ENCODE measurements around the gene CHCHD3. TPM values are rescaled to one million over a fixed set of nuclear protein-coding genes. Genes with fewer than 3 reads are reported as not detected.
A peak's percentile ranks its signal among the peaks of the same experiment; 100 is the strongest.

Gene CHCHD3
- polyA plus RNA-seq, 3 donors = 30.5 to 56.7 (median 48.8) TPM

- Histone ChIP-seq H3K9ac (ENCODE audit: insufficient read depth, low read length, poor library complexity, severe bottlenecking) (no peak overlapping the region), H3K79me2 (ENCODE audit: insufficient read depth, low read length) (no peaks in the 10 kb centered on the region), H3K36me3 (replicated peaks in 1 of 2; ENCODE audit: control insufficient read depth in 1 of 2, insufficient read depth in 2 of 2, low read length in 2 of 2) (peaks cover 3 to 5% of the 10 kb centered on the region in 2 donors), H3K27ac (ENCODE audit: low read depth in 1 of 2, low read length in 2 of 2) (no peak overlapping the region), H3K4me2 (replicated peaks; ENCODE audit: extremely low read depth, low read length, poor library complexity, severe bottlenecking) (no peak overlapping the region), H3K4me3 (replicated peaks in 1 of 3; ENCODE audit: low read depth in 2 of 3, low read length in 3 of 3) (no peak overlapping the region), H3K9me3 (replicated peaks in 1 of 2; ENCODE audit: control insufficient read depth in 1 of 2, insufficient read depth in 1 of 2, low read length in 2 of 2) (no peaks in the 10 kb centered on the region), H3K4me1 (ENCODE audit: control insufficient read depth in 1 of 2, insufficient read depth in 2 of 2, low read length in 2 of 2) (no peaks in the 10 kb centered on the region), H2AFZ (ENCODE audit: insufficient read depth, low read depth, low read length, poor library complexity, severe bottlenecking) (no peak overlapping the region), H4K20me1 (ENCODE audit: insufficient read depth, low read length) (no peaks in the 10 kb centered on the region), H3K27me3 (ENCODE audit: control insufficient read depth in 2 of 2, insufficient read depth in 2 of 2, low read length in 2 of 2) (no peaks in the 10 kb centered on the region)
- peaks cover 13% of the 10 kb centered on the region for H3K4me1 Mint-ChIP-seq
- TF ChIP-seq CTCF (IDR thresholded peaks at IDR 0.05) = no peak
- peaks cover 0 to 11% (median 9%) of the 10 kb centered on the region in 3 donors for H3K27me3 Mint-ChIP-seq (ENCODE audit: low read depth in 3 of 3)
- no peak overlapping the region for H3K4me3 Mint-ChIP-seq
- peaks cover 0 to 3% (median 0%) of the 10 kb centered on the region in 7 donors for H3K9me3 Mint-ChIP-seq
- no peak for DNase-seq
- 74% methylated on average over 2 of the region's 2 CpGs for WGBS (ENCODE audit: insufficient coverage)
- peaks cover 9 to 10% of the 10 kb centered on the region in 2 donors for H3K36me3 Mint-ChIP-seq
- peak overlapping the region in 1 of 7 donors; percentile 58 for H3K27ac Mint-ChIP-seq
- intact Hi-C loops (cut with micrococcal nuclease) = no loop called here
Measured at GRCh38 chr7:132779164-132779563, 302.7 kb downstream of the CHCHD3 start.

- H3K27ac Mint-ChIP-seq = peak overlapping the region in 1 of 7 donors; percentile 28
- no peak overlapping the region for H3K4me2 ChIP-seq (replicated peaks; ENCODE audit: extremely low read depth, low read length, poor library complexity, severe bottlenecking)
- H3K9me3 ChIP-seq (replicated peaks in 1 of 2; ENCODE audit: control insufficient read depth in 1 of 2, insufficient read depth in 1 of 2, low read length in 2 of 2) = no peaks in the 10 kb centered on the region
- intact Hi-C loops (cut with micrococcal nuclease) = no loop called here
- no peaks in the 10 kb centered on the region for H3K4me1 ChIP-seq (ENCODE audit: control insufficient read depth in 1 of 2, insufficient read depth in 2 of 2, low read length in 2 of 2)
- H3K4me3 ChIP-seq (replicated peaks in 1 of 3; ENCODE audit: low read depth in 2 of 3, low read length in 3 of 3) = no peak overlapping the region
- H3K9ac ChIP-seq (ENCODE audit: insufficient read depth, low read length, poor library complexity, severe bottlenecking) = no peak overlapping the region
- no peaks in the 10 kb centered on the region for H3K79me2 ChIP-seq (ENCODE audit: insufficient read depth, low read length)
- no peaks in the 10 kb centered on the region for H4K20me1 ChIP-seq (ENCODE audit: insufficient read depth, low read length)
- H3K27me3 Mint-ChIP-seq (ENCODE audit: low read depth in 3 of 3) = peaks cover 0 to 11% (median 9%) of the 10 kb centered on the region in 3 donors
- peaks cover 0 to under 1% of the 10 kb centered on the region in 2 donors for H3K36me3 ChIP-seq (replicated peaks in 1 of 2; ENCODE audit: control insufficient read depth in 1 of 2, insufficient read depth in 2 of 2, low read length in 2 of 2)
- H3K9me3 Mint-ChIP-seq = peaks cover 0 to 3% (median 0%) of the 10 kb centered on the region in 7 donors
- H3K36me3 Mint-ChIP-seq = peaks cover 6% of the 10 kb centered on the region in 2 donors
- no peak for TF ChIP-seq CTCF (IDR thresholded peaks at IDR 0.05)
- H3K4me3 Mint-ChIP-seq = no peak overlapping the region
- no peak overlapping the region for H3K27ac ChIP-seq (ENCODE audit: low read depth in 1 of 2, low read length in 2 of 2)
- H2AFZ ChIP-seq (ENCODE audit: insufficient read depth, low read depth, low read length, poor library complexity, severe bottlenecking) = no peak overlapping the region
- no peaks in the 10 kb centered on the region for H3K27me3 ChIP-seq (ENCODE audit: control insufficient read depth in 2 of 2, insufficient read depth in 2 of 2, low read length in 2 of 2)
- H3K4me1 Mint-ChIP-seq = peaks cover 13% of the 10 kb centered on the region
- 63% methylated on average over 3 of the region's 4 CpGs for WGBS (ENCODE audit: insufficient coverage)
- DNase-seq = no peak
Measured at GRCh38 chr7:132778761-132779160, 303.1 kb downstream of the CHCHD3 start.
